Liver (tissue), 9 donors: Measurements from ENCODE around the gene TENM3. TPM values are rescaled to one million over a fixed set of nuclear protein-coding genes. Genes with fewer than 3 reads are reported as not detected.

Source experiments
- DNase-seq: peaks from one replicate; pipeline ENCODE4 v3.0.0-alpha.2; 2017; ENCODE audit warnings: low spot score
- H3K27ac ChIP-seq, 2 donors: one replicate each; pipeline ENCODE4 v1.7.0; 2013; ENCODE audit warnings: inconsistent platforms in 2 of 2, low read length in 2 of 2, control low read depth in 1 of 2, low read depth in 1 of 2, mild to moderate bottlenecking in 1 of 2
- H3K27me3 ChIP-seq, 4 donors: one replicate each; pipeline versions ENCODE4 v1.6.1 to v1.7.0; 2013; ENCODE audit warnings: low read length in 3 of 4, inconsistent platforms in 1 of 4, mild to moderate bottlenecking in 1 of 4, moderate library complexity in 1 of 4; ENCODE audit not compliant: control insufficient read depth in 4 of 4, insufficient read depth in 4 of 4
- H3K36me3 ChIP-seq, 4 donors: one replicate each; pipeline versions ENCODE4 v1.6.1 to v1.7.0; 2013; ENCODE audit warnings: low read length in 3 of 4, mild to moderate bottlenecking in 3 of 4, low read depth in 1 of 4, moderate library complexity in 1 of 4; ENCODE audit not compliant: control insufficient read depth in 4 of 4, insufficient read depth in 3 of 4
- H3K4me1 ChIP-seq, 4 donors: one replicate each; pipeline versions ENCODE4 v1.6.1 to v1.7.0; 2013; ENCODE audit warnings: low read length in 3 of 4, mild to moderate bottlenecking in 3 of 4, moderate library complexity in 1 of 4; ENCODE audit not compliant: control insufficient read depth in 4 of 4, insufficient read depth in 4 of 4
- H3K4me3 ChIP-seq, 3 donors: one replicate each; pipeline versions ENCODE4 v1.6.1 to v1.7.0; 2013; ENCODE audit warnings: low read length in 3 of 3, control low read depth in 1 of 3, low read depth in 1 of 3, mild to moderate bottlenecking in 1 of 3
- H3K9ac ChIP-seq, 2 donors: one replicate each; pipeline ENCODE4 v1.7.0; 2013; ENCODE audit warnings: low read length in 2 of 2, mild to moderate bottlenecking in 2 of 2, moderate library complexity in 2 of 2, control low read depth in 1 of 2, low read depth in 1 of 2
- H3K9me3 ChIP-seq, 4 donors: one replicate each; pipeline versions ENCODE4 v1.6.1 to v1.7.0; 2013; ENCODE audit warnings: low read length in 3 of 4; ENCODE audit not compliant: control insufficient read depth in 4 of 4
- ATF3 ChIP-seq: IDR thresholded peaks from 2 replicates; pipeline ENCODE4 v1.6.1; 2016; ENCODE audit warnings: antibody characterized with exemption
- CTCF ChIP-seq: fragments of 150-350 bp; IDR thresholded peaks from 2 replicates; pipeline ENCODE4 v1.5.1; 2017; ENCODE audit warnings: improper control_type of control experiment, low read depth, low read length; ENCODE audit not compliant: missing input control
- EGR1 ChIP-seq, 2 donors: IDR thresholded peaks; 2 replicates each; pipeline ENCODE4 v1.6.1; 2016 to 2018; ENCODE audit warnings: antibody characterized with exemption in 2 of 2, low read depth in 2 of 2
- FOXA1 ChIP-seq: IDR thresholded peaks from 2 replicates; pipeline ENCODE4 v1.6.1; 2016; ENCODE audit warnings: antibody characterized with exemption
- FOXA2 ChIP-seq: IDR thresholded peaks from 2 replicates; pipeline ENCODE4 v1.6.1; 2016; ENCODE audit warnings: antibody characterized with exemption
- GABPA ChIP-seq, 2 donors: IDR thresholded peaks in 1 of 2; conservative IDR thresholded peaks in 1 of 2; 2 replicates each; pipeline ENCODE4 v1.6.1; 2016; ENCODE audit warnings: antibody characterized with exemption in 2 of 2, mild to moderate bottlenecking in 1 of 2, moderate library complexity in 1 of 2
- HNF4A ChIP-seq, 2 donors: conservative IDR thresholded peaks; 2 replicates each; pipeline ENCODE4 v1.6.1; 2016; ENCODE audit warnings: antibody characterized with exemption in 2 of 2, mild to moderate bottlenecking in 2 of 2
- HNF4G ChIP-seq: IDR thresholded peaks from 2 replicates; pipeline ENCODE4 v1.6.1; 2016; ENCODE audit warnings: antibody characterized with exemption
- JUND ChIP-seq, 2 donors: IDR thresholded peaks; 2 replicates each; pipeline ENCODE4 v1.6.1; 2016; ENCODE audit warnings: antibody characterized with exemption in 2 of 2
- NR2F2 ChIP-seq: IDR thresholded peaks from 2 replicates; pipeline ENCODE4 v1.6.1; 2016; ENCODE audit warnings: antibody characterized with exemption
- RAD21 ChIP-seq, 2 donors: IDR thresholded peaks; 2 replicates each; pipeline ENCODE4 v1.6.1; 2016; ENCODE audit warnings: antibody characterized with exemption in 2 of 2, mild to moderate bottlenecking in 2 of 2
- REST ChIP-seq: IDR thresholded peaks from 2 replicates; pipeline ENCODE4 v1.6.1; 2016; ENCODE audit warnings: antibody characterized with exemption, mild to moderate bottlenecking
- RXRA ChIP-seq, 2 donors: IDR thresholded peaks; 2 replicates each; pipeline ENCODE4 v1.6.1; 2017 to 2018; ENCODE audit warnings: antibody characterized with exemption in 2 of 2, mild to moderate bottlenecking in 1 of 2
- SP1 ChIP-seq: IDR thresholded peaks from 2 replicates; pipeline ENCODE4 v1.6.1; 2018; ENCODE audit warnings: antibody characterized with exemption, mild to moderate bottlenecking
- TAF1 ChIP-seq: conservative IDR thresholded peaks from 2 replicates; pipeline ENCODE4 v1.6.1; 2016; ENCODE audit warnings: antibody characterized with exemption, mild to moderate bottlenecking
- YY1 ChIP-seq: IDR thresholded peaks from 2 replicates; pipeline ENCODE4 v1.6.1; 2016; ENCODE audit warnings: antibody characterized with exemption, mild to moderate bottlenecking
- WGBS: extraction: QIAGEN DNeasy Blood & Tissue Kit; methylation state at CpG from one replicate; pipeline ENCODE4 v1.1.7; 2013; 5-methylcytosine and 5-hydroxymethylcytosine counted together
- polyA plus RNA-seq, 2 donors: library from polyadenylated mRNA; stranded (reverse) in 1 of 2; unstranded in 1 of 2; fragments of 200-250 nt in 1 of 2; fragments of >200 nt in 1 of 2; fragmentation: Nextera tagmentation in 1 of 2; extraction: Ambion mirVana in 1 of 2; gene quantifications; one replicate each; pipeline versions ENCODE4 v1.2.1 to v1.2.3, GENCODE V29; 2013 to 2015
- total RNA-seq, 2 donors: library from RNA; depleted of rRNA; stranded (reverse); fragments of >200 nt; gene quantifications; one replicate each; pipeline ENCODE4 v1.2.3, GENCODE V29; 2014
- TF ChIP-seq, protein P1 (sequence below): IDR thresholded peaks from 2 replicates; pipeline ENCODE4 v1.6.1; 2016; ENCODE audit warnings: antibody characterized with exemption
- TF ChIP-seq, protein P2 (sequence below): IDR thresholded peaks from 2 replicates; pipeline ENCODE4 v1.6.1; 2016; ENCODE audit warnings: antibody characterized with exemption
- donor health status: healthy.
- donor health status: healthy.
- donor health status: healthy.
- donor health status: healthy.
- donor health status: healthy.

Gene TENM3
- total and polyA plus RNA-seq, 4 donors: 0.32 to 16.8 (median 0.70) TPM

DNA sequence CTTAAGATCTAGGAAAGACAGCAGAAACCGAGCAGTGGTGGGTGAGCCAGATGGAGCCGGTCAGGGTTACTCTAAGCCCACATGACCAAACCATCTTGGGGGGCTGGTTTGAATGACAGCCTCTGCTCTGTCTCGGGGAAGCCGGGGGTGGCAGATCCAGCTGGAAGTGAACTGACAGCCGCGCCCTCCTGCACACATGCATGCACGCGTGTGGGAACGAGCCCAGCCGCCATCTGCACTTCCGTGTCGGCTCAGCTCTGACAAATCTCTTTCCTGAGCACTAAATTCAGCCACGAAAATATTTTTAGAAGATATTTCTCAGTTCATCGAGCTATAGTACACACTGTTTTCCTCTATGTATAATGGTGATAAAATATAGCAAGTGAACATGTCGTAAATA, 558.4 kb downstream of the TENM3 start:
- Histone ChIP-seq H3K4me3 (no peak overlapping the region), H3K27me3 (no peaks in the 10 kb centered on the region), H3K4me1 (peaks cover 0 to 16% (median 10%) of the 10 kb centered on the region in 4 donors), H3K9ac (no peak overlapping the region), H3K9me3 (no peaks in the 10 kb centered on the region), H3K36me3 (no peaks in the 10 kb centered on the region), H3K27ac (no peak overlapping the region)
- 94% methylated on average over 15 of the region's 15 CpGs for WGBS
- TF ChIP-seq SP1: no peak
- DNase-seq: no peak

DNA sequence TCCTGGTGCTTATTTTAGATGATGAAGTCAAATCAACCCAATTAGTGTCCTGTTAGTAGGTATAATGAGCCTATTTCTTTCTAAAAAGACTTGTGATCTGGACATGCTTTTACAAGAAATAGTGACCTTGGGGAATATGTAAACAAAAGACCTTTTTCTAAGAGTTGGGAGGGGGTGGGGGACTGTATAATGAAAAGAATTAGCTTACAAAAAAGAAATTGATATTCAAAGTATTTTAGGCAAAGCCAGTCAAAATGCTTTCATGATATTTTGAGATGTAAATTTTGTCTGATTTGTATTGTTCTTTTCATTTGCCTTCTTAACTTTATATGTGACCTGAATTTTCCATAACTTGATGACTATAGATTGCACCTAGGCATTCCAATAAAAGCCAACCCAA, 559.4 kb downstream of the TENM3 start:
- Histone ChIP-seq H3K27me3 (no peaks in the 10 kb centered on the region), H3K9ac (no peak overlapping the region), H3K36me3 (no peaks in the 10 kb centered on the region), H3K27ac (no peak overlapping the region), H3K9me3 (no peaks in the 10 kb centered on the region), H3K4me3 (no peak overlapping the region), H3K4me1 (peaks cover 0 to 16% (median 10%) of the 10 kb centered on the region in 4 donors)
- TF ChIP-seq NR2F2: no peak
- TF ChIP-seq REST: no peak
- DNase-seq: no peak

- Histone ChIP-seq H3K9me3 (no peaks in the 10 kb centered on the region), H3K9ac (no peak overlapping the region), H3K4me3 (no peak overlapping the region), H3K36me3 (no peaks in the 10 kb centered on the region), H3K27ac (no peak overlapping the region), H3K4me1 (peaks cover 0 to 16% (median 10%) of the 10 kb centered on the region in 4 donors), H3K27me3 (no peaks in the 10 kb centered on the region)
- DNase-seq: no peak
- TF ChIP-seq TAF1 (no peak), FOXA1 (no peak), RXRA (IDR thresholded peaks at IDR 0.05) (no peak), NR2F2 (no peak), CTCF (no peak), EGR1 (IDR thresholded peaks at IDR 0.05; ENCODE audit: low read depth in 2 of 2) (no peak), YY1 (no peak), HNF4G (no peak), FOXA2 (no peak), REST (no peak), GABPA (IDR thresholded peaks at IDR 0.05 in 1 of 2, conservative IDR thresholded peaks at IDR 0.05 in 1 of 2) (no peak), SP1 (no peak), HNF4A (conservative IDR thresholded peaks at IDR 0.05) (no peak), JUND (IDR thresholded peaks at IDR 0.05) (no peak), RAD21 (IDR thresholded peaks at IDR 0.05) (no peak), ATF3 (no peak)
- TF ChIP-seq, protein P1, sequence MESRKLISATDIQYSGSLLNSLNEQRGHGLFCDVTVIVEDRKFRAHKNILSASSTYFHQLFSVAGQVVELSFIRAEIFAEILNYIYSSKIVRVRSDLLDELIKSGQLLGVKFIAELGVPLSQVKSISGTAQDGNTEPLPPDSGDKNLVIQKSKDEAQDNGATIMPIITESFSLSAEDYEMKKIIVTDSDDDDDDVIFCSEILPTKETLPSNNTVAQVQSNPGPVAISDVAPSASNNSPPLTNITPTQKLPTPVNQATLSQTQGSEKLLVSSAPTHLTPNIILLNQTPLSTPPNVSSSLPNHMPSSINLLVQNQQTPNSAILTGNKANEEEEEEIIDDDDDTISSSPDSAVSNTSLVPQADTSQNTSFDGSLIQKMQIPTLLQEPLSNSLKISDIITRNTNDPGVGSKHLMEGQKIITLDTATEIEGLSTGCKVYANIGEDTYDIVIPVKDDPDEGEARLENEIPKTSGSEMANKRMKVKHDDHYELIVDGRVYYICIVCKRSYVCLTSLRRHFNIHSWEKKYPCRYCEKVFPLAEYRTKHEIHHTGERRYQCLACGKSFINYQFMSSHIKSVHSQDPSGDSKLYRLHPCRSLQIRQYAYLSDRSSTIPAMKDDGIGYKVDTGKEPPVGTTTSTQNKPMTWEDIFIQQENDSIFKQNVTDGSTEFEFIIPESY: no peak
- TF ChIP-seq, protein P2, sequence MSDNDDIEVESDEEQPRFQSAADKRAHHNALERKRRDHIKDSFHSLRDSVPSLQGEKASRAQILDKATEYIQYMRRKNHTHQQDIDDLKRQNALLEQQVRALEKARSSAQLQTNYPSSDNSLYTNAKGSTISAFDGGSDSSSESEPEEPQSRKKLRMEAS: no peak
- WGBS: 34% methylated on average over 6 of the region's 6 CpGs
Measured at GRCh38 chr4:182803235-182803634, 560.0 kb downstream of the TENM3 start.
